ENCODE measurements around the gene HHIPL1.
"Not testable (repeated sequence)": the region's sequence is repeated elsewhere in the genome, so short reads cannot be mapped to it uniquely, and the experiment has no call there.

HHIPL1 gene

DNA sequence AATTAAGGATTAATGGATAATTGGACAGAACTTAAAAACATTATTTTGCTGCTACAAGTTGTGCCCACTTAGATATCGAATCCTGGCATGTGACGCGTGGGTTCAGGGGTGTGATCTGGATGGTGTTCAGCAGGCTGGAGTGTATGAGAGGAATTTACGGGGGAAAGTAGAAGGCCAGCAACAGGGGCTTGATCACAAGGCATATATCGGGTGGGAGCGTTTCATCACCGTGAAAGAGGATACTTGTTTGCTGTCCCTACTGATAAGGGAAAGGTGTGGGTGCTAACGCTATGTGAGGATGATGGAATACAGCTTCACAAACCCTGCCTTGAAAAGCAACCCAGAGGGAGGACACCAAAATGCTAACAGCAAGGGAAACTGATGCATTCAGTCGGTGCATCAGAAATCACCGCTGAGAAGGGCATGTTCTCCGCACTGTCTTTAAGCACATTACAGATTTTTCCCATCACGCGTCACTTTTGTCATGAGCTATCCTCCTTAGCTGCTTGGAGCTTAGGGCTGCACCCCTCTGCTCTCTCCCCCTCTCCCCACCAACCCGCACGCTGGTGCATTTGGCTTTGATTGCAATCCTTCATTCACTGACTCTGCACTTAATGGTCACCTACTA lies 13.4 kb downstream of the HHIPL1 start:
- no peak overlapping the region for H3K4me3 ChIP-seq (ENCODE audit: low read depth, low read length)
- TF ChIP-seq, protein P1, sequence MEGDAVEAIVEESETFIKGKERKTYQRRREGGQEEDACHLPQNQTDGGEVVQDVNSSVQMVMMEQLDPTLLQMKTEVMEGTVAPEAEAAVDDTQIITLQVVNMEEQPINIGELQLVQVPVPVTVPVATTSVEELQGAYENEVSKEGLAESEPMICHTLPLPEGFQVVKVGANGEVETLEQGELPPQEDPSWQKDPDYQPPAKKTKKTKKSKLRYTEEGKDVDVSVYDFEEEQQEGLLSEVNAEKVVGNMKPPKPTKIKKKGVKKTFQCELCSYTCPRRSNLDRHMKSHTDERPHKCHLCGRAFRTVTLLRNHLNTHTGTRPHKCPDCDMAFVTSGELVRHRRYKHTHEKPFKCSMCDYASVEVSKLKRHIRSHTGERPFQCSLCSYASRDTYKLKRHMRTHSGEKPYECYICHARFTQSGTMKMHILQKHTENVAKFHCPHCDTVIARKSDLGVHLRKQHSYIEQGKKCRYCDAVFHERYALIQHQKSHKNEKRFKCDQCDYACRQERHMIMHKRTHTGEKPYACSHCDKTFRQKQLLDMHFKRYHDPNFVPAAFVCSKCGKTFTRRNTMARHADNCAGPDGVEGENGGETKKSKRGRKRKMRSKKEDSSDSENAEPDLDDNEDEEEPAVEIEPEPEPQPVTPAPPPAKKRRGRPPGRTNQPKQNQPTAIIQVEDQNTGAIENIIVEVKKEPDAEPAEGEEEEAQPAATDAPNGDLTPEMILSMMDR (IDR thresholded peaks at IDR 0.05; ENCODE audit: insufficient read depth, low read depth, low read length, missing control alignments) = no peak
- no peak for DNase-seq (ENCODE audit: low read depth)

DNA sequence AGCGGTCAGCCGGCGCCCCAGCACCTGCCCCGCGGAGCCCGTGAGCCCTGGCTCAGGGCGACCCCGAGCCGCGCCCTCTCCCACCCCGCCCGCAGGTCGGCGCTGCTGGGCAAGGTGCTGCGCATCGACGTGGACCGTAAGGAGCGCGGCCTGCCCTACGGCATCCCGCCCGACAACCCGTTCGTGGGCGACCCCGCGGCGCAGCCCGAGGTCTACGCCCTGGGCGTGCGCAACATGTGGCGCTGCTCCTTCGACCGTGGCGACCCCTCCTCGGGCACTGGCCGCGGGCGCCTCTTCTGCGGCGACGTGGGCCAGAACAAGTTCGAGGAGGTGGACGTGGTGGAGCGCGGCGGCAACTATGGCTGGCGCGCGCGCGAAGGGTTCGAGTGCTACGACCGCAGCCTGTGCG lies 14.4 kb downstream of the HHIPL1 start:
- no peak overlapping the region for H3K4me3 ChIP-seq (ENCODE audit: low read depth, low read length)
- TF ChIP-seq, protein P1 (IDR thresholded peaks at IDR 0.05; ENCODE audit: insufficient read depth, low read depth, low read length, missing control alignments) = no peak
- DNase-seq (ENCODE audit: low read depth) = no peak

DNA sequence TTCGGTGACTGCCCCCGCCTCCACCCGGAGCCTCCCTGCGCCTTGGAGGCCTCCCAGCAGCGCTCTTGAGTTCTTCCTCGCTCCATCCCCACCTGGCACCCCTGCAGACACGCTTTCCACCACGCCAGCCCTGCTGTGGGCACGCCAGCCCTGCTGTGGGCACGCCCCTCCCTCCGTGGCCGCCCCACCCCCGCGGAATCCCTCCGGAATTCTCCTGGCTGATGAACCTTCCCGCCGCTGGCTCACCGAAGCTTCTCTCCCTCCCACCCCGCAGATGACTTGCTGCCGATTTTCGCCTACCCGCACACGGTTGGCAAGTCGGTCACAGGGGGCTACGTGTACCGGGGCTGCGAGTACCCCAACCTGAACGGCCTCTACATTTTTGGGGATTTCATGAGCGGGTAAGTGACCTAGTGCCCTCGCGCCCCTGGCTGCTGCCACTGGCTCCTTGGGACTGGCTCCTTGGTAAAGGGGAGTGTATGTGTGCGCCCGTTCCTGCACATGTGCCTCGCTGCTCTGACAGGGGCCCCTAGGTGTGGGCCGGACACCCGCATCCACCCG lies 15.2 kb downstream of the HHIPL1 start:
- no peak overlapping the region for H3K4me3 ChIP-seq (ENCODE audit: low read depth, low read length)
- TF ChIP-seq, protein P1 (IDR thresholded peaks at IDR 0.05; ENCODE audit: insufficient read depth, low read depth, low read length, missing control alignments) = no peak
- DNase-seq (ENCODE audit: low read depth) = no peak

DNA sequence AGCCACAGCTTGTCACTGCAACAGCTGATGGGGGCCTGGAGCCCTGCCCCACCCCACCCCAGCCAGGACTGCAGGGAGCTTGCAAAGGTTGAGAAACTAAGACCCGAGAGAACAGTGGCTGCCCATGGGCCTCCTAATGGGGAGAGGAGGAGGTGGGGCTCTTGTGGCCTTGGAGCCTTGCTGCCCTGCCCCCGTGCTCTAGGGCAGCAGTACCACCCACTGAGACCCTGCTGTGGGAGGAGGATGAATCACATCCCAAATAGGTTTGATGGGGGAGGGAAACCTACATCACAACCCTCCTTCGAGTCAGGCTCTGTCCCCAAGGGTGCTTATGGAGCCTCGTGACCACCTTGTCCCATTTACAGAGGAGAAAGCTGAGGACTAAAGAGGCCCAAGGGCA lies 15.9 kb downstream of the HHIPL1 start:
- DNase-seq (ENCODE audit: low read depth) = no peak
- H3K4me3 ChIP-seq (ENCODE audit: low read depth, low read length) = no peak overlapping the region
- TF ChIP-seq, protein P1 (IDR thresholded peaks at IDR 0.05; ENCODE audit: insufficient read depth, low read depth, low read length, missing control alignments) = no peak

DNA sequence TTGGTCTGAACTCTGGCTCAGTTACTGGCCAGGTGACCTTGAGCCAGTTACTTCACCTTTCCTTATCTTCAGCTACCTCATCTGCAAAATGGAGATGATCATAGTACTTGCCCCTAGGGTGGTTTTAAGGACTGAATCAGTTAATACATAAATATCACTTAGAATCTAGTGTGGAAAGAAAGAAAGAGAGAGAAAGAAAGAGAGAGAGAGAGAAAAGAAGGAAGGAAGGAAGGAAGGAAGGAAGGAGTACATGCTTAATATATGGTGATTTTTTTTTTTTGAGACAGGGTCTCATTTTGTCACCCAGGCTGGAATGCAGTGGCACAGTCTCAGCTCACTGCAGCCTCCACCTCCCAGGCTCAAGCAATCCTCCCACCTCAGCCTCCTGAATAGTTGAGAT lies 16.3 kb downstream of the HHIPL1 start:
- DNase-seq (ENCODE audit: low read depth) = not testable (repeated sequence)

DNA sequence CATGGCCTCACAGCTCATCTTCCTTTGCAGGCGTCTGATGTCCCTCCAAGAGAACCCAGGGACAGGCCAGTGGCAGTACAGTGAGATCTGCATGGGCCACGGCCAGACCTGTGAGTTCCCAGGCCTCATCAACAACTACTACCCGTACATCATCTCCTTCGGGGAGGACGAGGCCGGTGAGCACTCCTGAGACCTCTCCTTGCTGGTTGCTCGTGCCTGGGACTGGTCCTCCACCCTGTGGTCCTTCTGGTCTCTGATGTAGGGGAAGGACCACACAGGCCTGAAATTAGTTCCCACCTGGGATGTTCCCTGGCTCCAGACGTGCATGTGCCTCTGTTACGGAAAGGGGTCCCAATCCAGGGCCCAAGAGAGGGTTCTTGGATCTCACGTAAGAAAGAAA lies 17.9 kb downstream of the HHIPL1 start:
- no peak overlapping the region for H3K4me3 ChIP-seq (ENCODE audit: low read depth, low read length)
- TF ChIP-seq, protein P1 (IDR thresholded peaks at IDR 0.05; ENCODE audit: insufficient read depth, low read depth, low read length, missing control alignments) = no peak

More for the DNA sequence above, 16.3 kb downstream of the HHIPL1 start:
- not testable (repeated sequence) for H3K4me3 ChIP-seq (ENCODE audit: low read depth, low read length)

DNA sequence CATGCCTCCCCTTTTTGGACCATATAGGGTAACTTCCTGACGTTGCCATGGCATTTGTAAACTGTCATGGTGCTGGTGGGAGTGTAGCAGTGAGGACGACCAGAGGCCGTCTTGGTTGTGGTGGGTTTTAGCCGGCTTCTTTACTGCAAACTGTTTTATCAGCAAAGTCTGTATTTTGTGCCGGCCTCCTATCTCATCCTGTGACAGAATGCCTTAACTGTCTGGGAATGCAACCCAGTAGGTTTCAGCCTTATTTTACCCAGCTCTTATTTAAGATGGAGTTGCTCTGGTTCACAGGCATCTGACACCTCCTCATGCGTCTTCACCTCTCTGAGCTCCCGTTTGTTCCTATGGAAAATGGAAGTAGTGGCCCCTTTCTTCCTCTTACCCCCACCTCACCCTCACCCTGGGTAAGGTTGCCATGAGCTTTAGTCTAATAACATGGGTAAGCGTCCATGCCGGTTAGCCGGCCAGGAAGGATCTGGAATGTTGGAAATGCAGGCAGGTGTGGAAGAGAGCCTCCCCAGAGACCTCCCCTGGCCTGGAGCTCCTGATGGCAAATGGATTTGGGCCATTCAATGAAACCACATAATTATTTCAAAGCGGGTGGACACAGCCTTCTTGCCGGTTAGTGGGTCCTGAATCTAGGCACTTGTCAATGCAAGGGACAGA lies 18.6 kb downstream of the HHIPL1 start:
- DNase-seq (ENCODE audit: low read depth) = no peak
- H3K4me3 ChIP-seq (ENCODE audit: low read depth, low read length) = no peak overlapping the region
- TF ChIP-seq, protein P1 (IDR thresholded peaks at IDR 0.05; ENCODE audit: insufficient read depth, low read depth, low read length, missing control alignments) = no peak

More for the DNA sequence above, 17.9 kb downstream of the HHIPL1 start:
- DNase-seq (ENCODE audit: low read depth) = no peak

Data from GM12865 (cell line).